HG03457 (cell line): Measurements from ENCODE around the gene CCDC136.
A peak's percentile ranks its signal among the peaks of the same experiment; 100 is the strongest.

Experiments
- ATAC-seq: cut with Tn5 transposase; IDR thresholded peaks from one replicate; pipeline ENCODE4 v1.9.1; 2021; ENCODE audit warnings: moderate number of reproducible peaks; ENCODE audit not compliant: unreplicated experiment

Gene CCDC136

GRCh38 chr7:128859232-128860157 is 67.7 kb downstream of the CCDC136 start:
- ATAC-seq = no peak

GRCh38 chr7:128860158-128861073 is 68.6 kb downstream of the CCDC136 start:
- ATAC-seq = no peak

DNA sequence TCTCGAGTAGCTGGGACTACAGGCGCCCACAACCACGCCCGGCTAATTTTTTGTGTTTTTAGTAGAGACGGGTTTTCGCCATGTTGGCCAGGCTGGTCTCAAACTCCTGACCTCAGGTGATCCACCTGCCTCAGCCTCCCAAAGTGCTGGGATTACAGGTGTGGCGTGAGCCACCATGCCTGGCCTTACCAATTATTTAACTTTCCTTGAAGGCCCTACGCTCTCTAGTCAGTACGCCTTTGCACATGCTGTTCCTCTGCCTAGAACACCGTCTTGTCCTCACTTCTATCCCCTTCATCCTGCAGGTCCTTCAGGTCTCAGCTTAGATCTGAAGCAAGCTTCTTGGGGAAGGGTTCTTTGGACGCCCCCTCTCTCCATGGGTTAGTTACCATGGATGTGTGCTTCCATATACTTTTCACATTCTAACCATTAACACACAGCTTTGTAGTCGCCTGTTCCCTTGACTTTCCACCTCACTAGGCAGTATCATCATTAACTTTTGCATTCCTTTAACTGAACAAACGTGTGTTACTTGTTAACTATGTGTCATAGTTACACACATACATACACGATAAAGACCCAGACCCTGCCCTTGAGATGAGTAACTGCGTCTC is 70.3 kb downstream of the CCDC136 start:
- no peak for ATAC-seq

- peak; percentile 77 for ATAC-seq
Observed at GRCh38 chr7:128862571-128863432, 71.0 kb downstream of the CCDC136 start, which contains the start of gene ATP6V1F. Gene ATP6V1F (plus strand): TSS chr7:128862856. CDS start chr7:128862905, 49 bp downstream.

- ATAC-seq = no peak
Observed at GRCh38 chr7:128863433-128863989, 71.7 kb downstream of the CCDC136 start.

DNA sequence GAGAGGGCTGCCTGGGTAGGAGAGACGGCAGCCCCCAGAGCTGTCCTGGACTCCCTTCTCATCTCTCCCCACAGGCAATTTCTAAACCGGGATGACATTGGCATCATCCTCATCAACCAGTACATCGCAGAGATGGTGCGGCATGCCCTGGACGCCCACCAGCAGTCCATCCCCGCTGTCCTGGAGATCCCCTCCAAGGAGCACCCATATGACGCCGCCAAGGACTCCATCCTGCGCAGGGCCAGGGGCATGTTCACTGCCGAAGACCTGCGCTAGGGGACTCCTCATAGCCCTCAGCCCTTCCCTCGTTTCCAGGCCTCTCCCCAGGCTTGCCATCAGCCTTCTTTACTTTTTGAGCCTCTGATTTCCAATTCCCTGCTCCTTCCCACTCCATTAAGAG is 73.5 kb downstream of the CCDC136 start:
- no peak for ATAC-seq

- no peak for ATAC-seq
Observed at GRCh38 chr7:128865996-128866877, 74.5 kb downstream of the CCDC136 start.

DNA sequence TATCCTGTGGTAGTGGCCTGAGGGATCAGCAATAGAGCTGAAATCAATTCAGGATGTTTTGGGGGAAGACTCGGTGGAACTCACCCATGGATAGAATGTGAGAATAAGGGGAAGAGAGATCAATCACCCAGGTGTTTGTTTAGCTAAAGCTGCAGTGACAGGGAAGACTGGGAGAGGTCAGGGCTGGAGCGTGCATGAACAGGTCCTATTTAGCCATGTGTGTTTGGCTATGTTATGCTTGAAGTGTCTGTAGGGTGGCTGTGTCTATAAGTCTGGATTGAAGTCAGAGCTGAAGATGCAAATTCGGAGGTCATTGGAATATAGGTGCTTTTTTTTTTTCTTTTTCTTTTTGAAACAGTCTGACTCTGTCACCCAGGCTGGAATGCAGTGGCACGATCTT is 75.5 kb downstream of the CCDC136 start:
- no peak for ATAC-seq

- no peak for ATAC-seq
Observed at GRCh38 chr7:128867842-128868623, 76.3 kb downstream of the CCDC136 start.

DNA sequence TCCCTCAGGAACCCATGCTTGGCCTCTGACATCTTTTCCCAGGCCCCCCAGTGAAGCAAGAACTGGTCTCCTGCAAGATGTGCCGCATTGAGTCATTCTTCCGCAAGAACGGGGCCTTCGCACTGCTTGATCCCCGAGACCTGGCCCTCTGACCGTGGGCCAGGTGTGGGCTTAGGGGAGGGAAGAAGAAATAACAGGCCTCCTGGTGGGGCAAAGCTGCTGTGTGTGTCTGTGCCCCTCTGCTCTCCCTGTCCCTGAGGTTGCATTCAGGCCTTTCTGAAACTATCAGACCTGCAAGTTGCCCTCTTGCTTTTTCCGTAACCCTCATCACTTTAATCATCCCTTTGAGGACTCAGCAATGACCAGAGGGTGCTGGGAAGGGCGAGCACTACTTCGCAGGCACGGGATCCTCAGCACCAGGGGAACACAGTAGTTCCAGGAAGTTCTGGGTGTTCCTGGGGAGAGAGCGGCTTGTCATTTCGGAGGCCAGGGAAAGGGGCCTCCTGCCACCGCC is 76.9 kb downstream of the CCDC136 start:
- ATAC-seq = no peak

DNA sequence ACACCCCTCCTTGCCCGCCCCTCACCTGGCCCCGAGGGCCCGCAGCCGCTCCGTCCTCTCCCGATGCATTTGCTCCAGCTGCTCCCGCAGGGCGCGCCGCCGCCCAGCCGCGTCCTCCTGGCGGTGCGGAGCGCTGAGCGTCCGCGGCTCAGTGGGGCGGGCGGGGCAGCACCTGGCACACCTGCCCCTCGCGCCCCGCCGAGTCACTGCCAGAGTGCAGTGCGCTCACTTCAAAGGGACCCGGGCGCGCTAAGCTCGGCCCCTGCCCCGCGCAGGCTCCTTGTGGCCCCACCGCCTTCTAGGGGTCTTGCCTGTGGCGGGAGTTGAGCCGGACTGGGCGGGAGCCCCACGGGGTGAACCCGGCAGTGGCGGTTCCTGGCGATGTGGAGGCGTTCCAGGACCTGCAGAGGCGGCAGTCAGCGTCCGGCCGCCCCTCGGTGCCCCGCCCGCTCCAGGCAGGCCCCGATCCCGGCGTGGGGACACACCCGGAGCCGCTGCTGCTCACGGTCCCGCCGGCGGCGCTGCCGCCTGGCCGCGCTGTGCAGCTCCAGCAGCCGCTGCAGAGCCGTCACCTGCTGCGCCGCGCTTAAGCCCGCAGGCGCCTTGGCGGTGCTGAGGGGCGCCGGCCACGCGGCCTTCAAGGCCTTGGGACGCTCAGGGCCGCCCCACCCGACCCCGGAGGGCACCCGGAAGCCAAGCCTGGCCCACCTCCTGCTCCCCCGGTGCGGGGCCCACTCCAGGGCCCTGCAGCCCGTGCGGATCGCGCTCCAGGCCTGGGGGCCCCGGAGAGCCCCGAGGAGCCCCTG is 77.6 kb downstream of the CCDC136 start:
- ATAC-seq = peak; percentile 47

GRCh38 chr7:128869944-128870285 is 78.1 kb downstream of the CCDC136 start:
- ATAC-seq = no peak

- ATAC-seq = no peak
Observed at GRCh38 chr7:128871050-128871449, 79.3 kb downstream of the CCDC136 start.
